Ramos (cell line): ENCODE results near the gene CDKN2AIP.

Source experiments
- in situ Hi-C: fragments of 300-500 bp; cut with MboI; formaldehyde crosslinking; loops from one replicate; pipeline ENCODE4 v1.14.3; 2022; ENCODE audit warnings: low sequenced_read_pairs; ENCODE audit not compliant: unreplicated experiment

Gene CDKN2AIP

DNA sequence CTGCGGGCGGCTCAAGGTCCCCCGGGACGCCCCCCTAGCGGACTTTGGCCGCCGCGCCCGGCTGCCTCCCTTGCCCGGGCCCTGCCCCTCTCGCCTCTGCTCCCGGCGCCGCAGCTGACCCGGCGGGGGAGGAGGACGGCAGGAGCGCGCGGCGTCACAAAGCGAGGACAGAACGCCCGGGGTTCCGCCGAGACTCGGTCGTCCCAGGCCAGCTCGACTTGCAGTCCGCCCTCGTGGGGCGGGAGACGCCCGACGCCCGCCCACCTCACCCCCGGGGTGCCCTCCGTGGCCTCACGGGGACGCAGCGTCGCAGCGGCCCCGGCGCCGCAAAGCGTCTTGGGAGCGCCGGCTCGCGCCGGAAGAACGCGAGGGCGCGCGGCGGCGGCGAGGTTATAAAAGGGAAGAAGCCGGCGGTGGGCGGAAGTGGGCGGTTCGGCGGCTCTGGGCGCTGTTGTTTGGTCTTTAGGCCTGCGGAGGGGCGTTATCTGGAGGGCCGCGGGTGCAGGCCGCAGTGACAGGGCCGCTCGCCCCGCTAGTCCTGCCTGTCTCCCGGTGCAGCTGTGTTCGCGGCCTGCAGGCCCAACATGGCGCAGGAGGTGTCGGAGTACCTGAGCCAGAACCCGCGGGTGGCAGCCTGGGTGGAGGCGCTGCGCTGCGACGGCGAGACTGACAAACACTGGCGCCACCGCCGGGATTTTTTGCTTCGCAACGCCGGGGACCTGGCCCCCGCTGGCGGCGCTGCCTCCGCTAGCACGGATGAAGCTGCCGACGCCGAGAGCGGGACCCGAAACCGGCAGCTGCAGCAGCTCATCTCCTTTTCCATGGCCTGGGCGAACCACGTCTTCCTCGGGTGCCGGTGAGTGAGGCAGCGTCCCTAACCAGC lies at the start of gene CDKN2AIP:
Gene CDKN2AIP, plus strand, starts transcription at position 423 of the 883 bp plus-strand sequence. Its CDS starts 162 bp downstream, at position 585.
- in situ Hi-C loops: no loop called here

DNA sequence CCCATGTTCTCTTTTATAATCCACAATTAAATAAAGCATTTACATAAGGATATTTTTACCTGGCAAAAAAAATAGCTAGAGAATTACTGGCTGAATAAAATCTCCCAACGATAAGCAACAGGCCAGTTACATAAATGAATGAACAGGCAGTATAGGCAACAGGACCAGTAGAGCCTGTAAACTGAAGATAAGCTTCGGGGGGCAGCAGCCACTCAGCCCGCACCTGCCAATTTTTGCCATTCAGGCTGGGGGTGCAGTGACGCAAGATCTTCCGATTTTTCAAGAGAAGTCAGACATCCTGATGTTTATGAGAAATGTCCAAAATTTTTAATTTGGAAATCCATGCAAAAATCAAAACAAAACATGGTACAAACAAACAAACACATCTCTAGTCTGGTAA lies 49.0 kb upstream of the CDKN2AIP start:
- in situ Hi-C loops: no loop called here

DNA sequence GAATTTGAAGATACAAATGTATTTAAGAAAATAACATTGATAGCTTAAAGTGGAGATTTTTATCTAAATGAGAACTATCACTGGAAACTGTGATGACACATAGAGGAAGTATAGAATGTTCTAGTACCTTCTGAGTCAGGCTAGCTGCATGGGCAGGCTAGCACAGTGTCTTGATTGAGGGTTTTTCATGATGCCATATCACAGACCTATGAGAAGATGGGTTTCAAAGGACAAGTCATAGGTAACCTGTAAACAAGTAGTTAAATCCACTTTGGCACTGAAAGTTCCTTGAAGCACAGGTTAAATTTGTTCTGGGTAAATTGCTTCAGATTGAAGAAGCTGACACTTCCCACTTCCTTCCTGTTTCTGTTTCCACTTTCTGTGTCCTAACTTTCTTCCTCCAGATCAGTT lies 48.2 kb upstream of the CDKN2AIP start:
- in situ Hi-C loops: no loop called here

GRCh38 chr4:183397741-183398297 lies 46.6 kb upstream of the CDKN2AIP start:
- in situ Hi-C loops: no loop called here

DNA sequence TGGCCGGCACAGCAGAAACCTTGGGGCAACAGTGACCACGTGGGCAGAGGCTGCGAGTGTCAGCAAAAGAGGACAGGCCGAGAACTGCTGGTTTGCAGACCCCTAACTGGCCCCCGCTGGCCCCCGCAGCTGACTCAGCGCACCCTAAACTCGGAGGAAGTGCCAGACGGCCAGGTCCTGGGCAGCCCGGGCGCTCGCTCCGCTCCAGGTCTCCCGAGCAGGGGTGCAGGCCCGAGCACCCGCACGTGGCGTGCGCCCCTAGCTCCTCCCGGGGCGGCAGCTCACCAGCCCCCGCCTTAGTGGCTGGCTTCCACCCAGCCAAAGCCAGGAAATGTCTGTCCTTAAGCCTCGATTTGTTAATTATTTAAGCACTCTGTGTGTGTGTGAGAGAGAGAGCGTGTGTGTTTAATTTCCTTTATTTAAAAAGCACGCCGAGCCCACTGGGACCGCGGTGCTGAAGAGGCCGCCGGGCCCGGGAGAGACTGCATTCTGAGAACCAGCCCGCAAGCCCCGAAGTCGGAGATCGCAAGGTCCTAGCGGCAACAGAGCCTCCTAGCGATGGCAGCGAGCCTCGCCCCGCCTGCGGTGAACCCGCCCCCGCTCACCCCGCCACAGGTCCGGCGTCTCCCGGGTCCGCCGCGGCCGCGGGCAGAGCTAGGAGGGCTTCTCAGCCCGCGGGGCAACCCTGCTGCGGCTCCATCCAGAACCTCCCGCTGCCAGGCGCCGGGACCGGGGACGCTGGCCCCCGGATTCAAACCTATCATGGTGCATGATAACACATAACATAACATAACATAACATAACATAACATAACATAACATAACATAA lies 45.9 kb upstream of the CDKN2AIP start:
- in situ Hi-C loops: no loop called here

DNA sequence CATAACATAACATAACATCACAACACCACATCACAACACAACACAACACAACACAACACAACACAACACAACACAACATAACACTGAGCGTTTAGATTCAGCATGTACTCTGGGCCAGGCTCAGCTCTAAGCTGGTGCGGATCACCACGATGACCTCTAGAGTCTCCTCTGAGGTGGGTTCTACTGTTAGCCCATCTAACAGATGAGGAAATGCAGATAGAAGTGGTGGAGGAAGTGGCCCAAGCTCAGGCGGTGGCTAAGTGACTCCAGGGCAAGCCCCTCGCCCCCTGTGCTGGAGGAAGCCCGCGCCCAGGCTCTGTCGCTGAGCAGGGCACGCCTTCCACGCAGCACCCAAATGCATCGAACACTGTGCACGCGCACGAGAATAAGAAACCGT lies 45.3 kb upstream of the CDKN2AIP start:
- in situ Hi-C loops: no loop called here

DNA sequence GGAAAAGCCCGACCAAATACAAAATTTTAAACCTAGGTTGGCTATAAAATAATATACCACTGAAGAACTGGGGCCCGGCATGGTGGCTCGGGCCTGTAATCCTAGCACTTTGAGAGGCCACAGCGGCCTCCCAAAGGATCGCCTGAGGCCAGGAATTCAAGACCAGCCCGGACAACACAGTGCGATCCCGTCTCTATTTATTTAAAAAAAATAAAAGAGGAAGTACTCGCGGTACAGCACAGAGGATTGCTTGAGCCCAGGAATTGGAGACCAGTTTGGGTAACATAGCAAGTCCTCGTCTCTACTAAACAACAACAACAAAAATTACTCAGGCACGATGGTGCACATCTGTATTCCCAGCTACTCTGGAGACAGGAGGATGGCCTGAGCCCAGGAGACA lies 44.8 kb upstream of the CDKN2AIP start:
- in situ Hi-C loops: no loop called here

- in situ Hi-C loops: no loop called here
Observed at GRCh38 chr4:183400035-183400434, 44.4 kb upstream of the CDKN2AIP start.

DNA sequence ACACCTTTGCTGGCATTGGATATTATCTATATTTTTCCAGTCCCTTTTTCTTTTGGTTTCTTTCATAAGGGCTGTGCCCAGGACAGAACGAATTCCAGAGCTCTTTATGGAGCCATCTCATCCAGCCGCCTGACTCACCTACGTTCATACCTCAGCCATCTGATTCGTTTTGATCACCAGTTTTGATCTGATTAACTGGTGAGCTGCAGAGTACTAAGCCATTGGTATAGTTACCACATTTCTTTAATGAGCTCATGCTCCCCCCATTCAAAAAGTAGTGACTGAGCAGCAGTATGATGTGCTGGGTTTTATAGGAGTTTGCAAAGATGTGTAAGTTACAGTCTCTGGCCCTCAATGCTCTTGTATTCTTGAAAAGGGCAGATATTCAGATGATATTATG lies 43.0 kb upstream of the CDKN2AIP start:
- in situ Hi-C loops: no loop called here

- in situ Hi-C loops: no loop called here
Observed at GRCh38 chr4:183402771-183403170, 41.7 kb upstream of the CDKN2AIP start.

GRCh38 chr4:183403486-183403885 lies 41.0 kb upstream of the CDKN2AIP start:
- in situ Hi-C loops: no loop called here

- in situ Hi-C loops: no loop called here
Observed at GRCh38 chr4:183403961-183404360, 40.5 kb upstream of the CDKN2AIP start.

GRCh38 chr4:183405303-183405702 lies 39.1 kb upstream of the CDKN2AIP start:
- in situ Hi-C loops: no loop called here

GRCh38 chr4:183407128-183407585 lies 37.3 kb upstream of the CDKN2AIP start:
- in situ Hi-C loops: no loop called here

- in situ Hi-C loops: no loop called here
Observed at GRCh38 chr4:183407635-183408464, 36.6 kb upstream of the CDKN2AIP start.

DNA sequence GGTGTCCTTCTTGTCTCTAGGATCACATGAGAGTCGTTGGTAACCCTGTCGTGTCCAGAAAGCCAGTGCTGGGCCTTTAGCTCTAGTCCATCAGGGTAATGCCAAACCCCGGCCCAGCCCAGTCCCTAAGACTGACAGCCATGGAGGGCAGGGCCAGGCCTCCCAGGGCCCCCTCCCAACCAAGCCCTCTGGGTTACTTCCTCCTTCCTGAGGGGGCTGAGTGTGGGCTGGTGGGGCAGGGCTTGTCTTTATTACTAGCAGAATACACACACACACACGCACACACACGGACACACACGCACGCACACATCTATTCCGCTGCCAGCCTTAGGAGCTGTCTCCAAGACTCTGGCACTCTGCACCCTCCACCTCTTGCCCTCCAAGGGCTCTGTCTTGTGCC lies 35.6 kb upstream of the CDKN2AIP start:
- in situ Hi-C loops: no loop called here

DNA sequence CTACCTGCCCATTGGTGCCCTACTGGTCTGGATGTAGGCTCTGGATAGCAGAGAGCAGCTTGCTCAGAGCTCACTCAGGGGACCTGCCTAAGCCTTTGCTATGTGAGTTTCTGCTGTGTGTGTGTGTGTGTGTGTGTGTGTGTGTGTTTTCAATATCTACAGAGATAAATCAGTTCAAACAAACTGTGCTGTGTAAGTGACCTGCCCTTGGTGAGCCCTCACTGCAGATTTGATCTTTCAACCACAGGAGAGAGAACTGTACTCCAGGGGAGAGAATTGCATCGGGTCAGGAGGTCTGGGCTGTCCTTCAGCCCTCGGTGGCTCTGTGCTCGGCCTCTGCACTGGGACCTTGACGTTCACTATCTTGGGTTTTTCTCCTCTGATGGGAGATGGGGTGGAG lies 35.0 kb upstream of the CDKN2AIP start:
- in situ Hi-C loops: no loop called here

- in situ Hi-C loops: no loop called here
Observed at GRCh38 chr4:183409934-183410333, 34.5 kb upstream of the CDKN2AIP start.

DNA sequence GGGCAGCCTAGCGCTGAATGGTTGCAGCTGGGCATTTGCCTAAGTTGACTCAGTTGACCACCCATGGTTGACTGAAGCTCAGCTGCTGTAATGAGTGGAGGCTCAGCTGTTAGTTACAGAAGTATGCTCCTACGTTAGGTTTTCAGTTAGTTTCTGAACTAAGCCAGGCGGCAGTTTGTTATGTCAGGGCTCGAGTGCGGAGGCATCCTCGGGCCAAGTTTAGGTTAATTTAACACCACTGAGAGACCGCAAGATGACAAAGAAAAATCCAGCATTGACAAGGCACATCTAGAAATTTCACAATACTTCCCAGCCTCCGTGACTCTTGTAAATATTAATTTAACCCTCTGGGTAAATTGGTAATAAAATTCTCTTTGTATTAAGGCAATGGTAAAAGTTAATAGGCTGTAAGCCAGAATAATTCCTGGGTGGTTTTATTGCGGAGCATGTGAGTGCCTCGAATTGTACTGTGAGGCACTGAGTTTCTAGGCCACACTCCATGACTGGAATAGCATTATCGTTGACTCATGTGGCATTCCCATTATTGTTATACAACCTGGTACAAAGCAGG lies 33.1 kb upstream of the CDKN2AIP start:
- in situ Hi-C loops: no loop called here

DNA sequence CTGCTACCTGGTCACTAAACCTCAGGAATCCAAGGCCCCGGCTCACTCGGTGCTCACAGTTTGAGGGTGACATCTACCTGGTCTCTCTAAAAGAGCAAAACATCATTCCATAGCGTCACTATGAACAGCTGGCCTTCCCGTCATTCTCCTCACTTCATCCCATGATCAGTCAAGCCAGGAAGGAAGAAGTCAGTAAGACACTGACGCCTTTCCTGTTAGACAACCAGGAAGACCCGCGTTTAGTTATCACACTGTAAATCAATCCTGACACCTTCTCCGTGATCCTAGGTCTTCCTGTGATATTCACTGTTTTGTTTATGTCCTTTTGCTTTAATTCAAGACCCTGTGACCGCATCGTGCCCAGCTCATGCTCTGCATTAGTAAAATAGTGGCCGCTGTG lies 31.6 kb upstream of the CDKN2AIP start:
- in situ Hi-C loops: no loop called here
